Ectodermal cell (in vitro differentiated cells): Measurements from ENCODE around the gene CCDC102A. TPM values are rescaled to one million over a fixed set of nuclear protein-coding genes. Genes with fewer than 3 reads are reported as not detected.
A peak's percentile ranks its signal among the peaks of the same experiment; 100 is the strongest.

ENCODE experiments used
- H3K27ac ChIP-seq: 2 replicates; pipeline ENCODE4 v1.7.0; 2013; ENCODE audit warnings: mild to moderate bottlenecking, low read depth, low read length; ENCODE audit not compliant: insufficient read depth, poor library complexity, severe bottlenecking
- H3K27me3 ChIP-seq: 2 replicates; pipeline ENCODE4 v1.7.0; 2013; ENCODE audit warnings: mild to moderate bottlenecking, low read length; ENCODE audit not compliant: insufficient read depth, control insufficient read depth, poor library complexity, severe bottlenecking
- H3K36me3 ChIP-seq: one replicate; pipeline ENCODE4 v1.7.0; 2013; ENCODE audit warnings: low read length; ENCODE audit not compliant: control insufficient read depth, insufficient read depth
- H3K4me1 ChIP-seq: one replicate; pipeline ENCODE4 v1.7.0; 2013; ENCODE audit warnings: low read length; ENCODE audit not compliant: control insufficient read depth, insufficient read depth
- H3K4me3 ChIP-seq: 2 replicates; pipeline ENCODE4 v1.7.0; 2013; ENCODE audit warnings: low read depth, low read length, control low read depth; ENCODE audit not compliant: insufficient read depth
- H3K9me3 ChIP-seq: 2 replicates; pipeline ENCODE4 v1.7.0; 2013; ENCODE audit warnings: mild to moderate bottlenecking, low read length, moderate library complexity; ENCODE audit not compliant: control insufficient read depth
- WGBS, 2 experiments: methylation state at CpG; one replicate each; pipeline ENCODE4 v1.1.7; 2013; ENCODE audit warnings: missing lambda C conversion rate in 2 of 2; 5-methylcytosine and 5-hydroxymethylcytosine counted together
- polyA plus RNA-seq, 4 experiments: library from polyadenylated mRNA; stranded (reverse); fragments of 50-300 nt; gene quantifications; one replicate each; pipeline ENCODE4 v1.2.3, GENCODE V29; 2013

Gene CCDC102A
- polyA plus RNA-seq (2013, experiment 1 of 4), result 20.5 TPM
- 17.7 TPM for polyA plus RNA-seq (2013, experiment 2 of 4)
- 14.3 TPM for polyA plus RNA-seq (2013, experiment 3 of 4)
- polyA plus RNA-seq (2013, experiment 4 of 4), result 13.1 TPM

DNA sequence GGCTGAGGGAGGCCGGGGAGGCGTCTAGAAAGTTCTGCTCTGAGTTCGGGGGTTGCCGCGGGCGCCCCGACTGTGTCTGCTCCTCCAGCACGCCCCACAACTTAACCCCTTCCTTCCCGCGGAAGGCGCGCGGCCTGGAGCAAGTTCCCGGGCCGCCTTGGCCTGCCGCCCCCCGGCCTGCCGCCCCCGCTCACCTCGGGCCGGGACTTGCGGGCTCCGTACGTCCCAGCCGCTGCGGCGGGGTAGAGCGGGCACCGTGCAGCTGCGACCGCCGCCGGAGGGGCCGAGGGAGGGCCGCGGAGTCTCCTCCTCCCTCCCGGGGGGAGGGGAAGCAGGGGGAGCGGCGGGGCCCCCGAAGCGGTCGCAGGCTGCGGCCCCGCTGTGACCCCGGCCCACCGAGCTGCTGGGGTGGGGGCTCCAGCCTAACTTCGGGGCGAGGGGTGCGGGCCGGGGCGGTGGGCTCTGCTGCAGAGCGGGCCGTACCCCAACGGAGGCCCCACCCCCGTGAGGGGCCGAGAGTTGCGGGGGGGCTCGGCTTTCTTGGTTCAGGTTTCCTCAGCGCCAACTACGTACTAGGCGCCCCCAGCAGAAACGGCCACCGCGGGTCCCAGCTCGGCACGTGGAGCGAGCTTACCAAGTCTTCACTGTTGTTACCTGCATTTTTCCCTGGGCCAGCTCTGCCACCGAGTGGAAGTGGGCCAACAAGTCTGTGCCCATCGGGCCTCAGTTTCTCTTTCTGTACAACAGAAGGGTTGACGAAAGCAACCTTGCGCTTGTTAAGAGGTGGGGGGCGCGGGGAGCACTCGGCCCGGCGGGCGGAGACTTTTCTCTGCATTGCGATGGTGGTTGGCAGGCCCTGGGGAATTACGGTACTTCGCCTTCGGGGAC is at the start of gene CCDC102A:
Gene CCDC102A, minus strand, starts transcription at position 266 of the 888 bp plus-strand sequence. CDS start 7,394 bp downstream, outside the sequence.
- Histone ChIP-seq H3K4me1 (peaks cover 30% of the 10 kb centered on the region), H3K9me3 (no peaks in the 10 kb centered on the region), H3K36me3 (no peaks in the 10 kb centered on the region), H3K27ac (peak within 1 kb of the TSS; percentile 90), H3K4me3 (peak within 1 kb of the TSS; percentile 73), H3K27me3 (no peaks in the 10 kb centered on the region)
- 1% methylated on average over 81 of the region's 81 CpGs for WGBS, 2 experiments

DNA sequence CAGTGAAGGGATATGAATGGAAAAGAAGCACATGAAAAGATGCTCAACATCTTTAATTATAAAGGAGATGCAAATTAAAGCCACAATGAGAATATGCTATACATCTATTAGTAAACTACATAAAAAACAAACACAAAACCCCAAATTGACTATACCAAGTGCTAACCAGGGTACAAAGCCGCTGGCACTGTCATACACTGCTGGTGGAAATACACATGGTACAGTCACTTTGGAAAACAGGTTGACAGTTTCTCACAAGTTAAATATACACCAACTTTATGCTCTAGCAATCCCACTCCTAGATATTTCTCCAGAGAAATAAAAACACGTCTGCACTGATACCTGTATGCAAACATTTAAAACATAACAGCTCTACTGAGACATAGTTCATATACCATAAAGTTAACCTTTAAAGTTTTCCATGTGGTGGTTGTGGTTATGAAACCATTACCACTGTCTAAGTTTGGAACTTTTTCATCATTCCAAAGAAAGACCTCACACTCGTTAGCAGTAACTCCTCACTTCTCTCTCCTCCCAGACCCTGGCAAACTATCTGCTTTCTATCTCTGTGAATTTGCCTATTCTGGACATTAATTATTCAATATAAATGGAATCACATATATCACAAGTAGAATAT is 48.8 kb upstream of the CCDC102A start:
- Histone ChIP-seq H3K27ac (no peak overlapping the region), H3K27me3 (no peaks in the 10 kb centered on the region), H3K4me1 (no peaks in the 10 kb centered on the region), H3K4me3 (no peak overlapping the region), H3K36me3 (no peaks in the 10 kb centered on the region), H3K9me3 (no peaks in the 10 kb centered on the region)
- WGBS, 2 experiments, result 79 to 86% methylated on average over 3 of the region's 3 CpGs

DNA sequence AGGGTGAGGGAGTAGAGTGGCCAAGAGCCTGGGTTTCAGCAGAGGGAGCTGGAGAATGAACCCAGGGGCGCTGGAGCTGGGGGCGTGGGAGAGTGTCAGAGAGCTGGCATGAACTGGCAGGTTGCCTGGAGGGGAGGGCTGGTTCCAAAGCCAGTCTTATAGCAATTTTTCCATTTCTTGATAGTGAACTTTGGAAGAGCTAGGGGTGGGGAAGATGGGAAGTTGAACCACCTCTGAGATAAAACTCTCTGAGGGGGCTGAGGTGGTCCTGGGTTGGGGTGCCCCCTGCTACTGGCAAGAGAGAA is 42.9 kb upstream of the CCDC102A start:
- Histone ChIP-seq H3K4me1 (peaks cover 4% of the 10 kb centered on the region), H3K36me3 (no peaks in the 10 kb centered on the region), H3K27me3 (no peaks in the 10 kb centered on the region), H3K27ac (no peak overlapping the region), H3K4me3 (no peak overlapping the region), H3K9me3 (no peaks in the 10 kb centered on the region)
- WGBS, 2 experiments, result 89% methylated on average over 2 of the region's 2 CpGs

DNA sequence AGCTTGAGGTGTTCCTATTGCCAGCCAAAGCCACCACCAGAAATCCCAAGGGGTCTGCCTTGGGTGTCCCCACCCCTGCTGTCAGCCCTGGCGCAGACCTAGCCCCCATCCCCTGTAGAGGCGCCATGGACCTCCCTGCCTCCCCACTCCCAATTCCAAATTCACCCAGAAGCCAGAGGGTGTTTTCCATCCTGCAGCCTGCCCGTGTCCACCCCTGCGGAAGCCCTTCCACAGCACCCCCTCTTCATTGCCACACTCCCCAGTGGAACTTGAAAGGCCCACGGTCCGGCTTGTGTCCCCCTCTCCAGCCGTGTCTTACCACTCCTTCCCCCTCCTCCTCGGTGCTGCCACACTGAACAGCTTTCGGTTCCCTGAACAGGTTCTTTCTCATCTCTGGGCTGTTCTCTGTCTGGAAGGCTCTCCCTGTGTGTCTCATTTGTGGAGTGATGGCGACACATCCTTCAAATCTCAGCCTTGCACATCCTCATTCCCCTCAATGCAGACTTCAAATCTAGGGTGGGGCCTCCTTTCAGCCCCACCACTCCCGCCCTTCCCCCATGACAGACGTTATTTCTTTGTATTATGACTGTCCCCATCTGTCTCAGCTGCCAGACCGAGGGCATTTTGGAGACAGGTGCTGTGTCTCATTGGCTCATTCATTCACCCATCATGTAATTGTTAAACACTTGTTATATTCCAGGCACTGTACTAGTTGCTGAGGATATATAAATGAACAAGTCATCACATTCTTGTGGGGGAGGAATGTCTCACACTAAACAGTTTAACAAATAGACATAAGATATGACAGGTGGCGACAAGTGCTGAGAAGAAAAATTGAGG is 42.4 kb upstream of the CCDC102A start:
- no peak overlapping the region for H3K27ac ChIP-seq
- 87 to 89% methylated on average over 14 of the region's 14 CpGs for WGBS, 2 experiments

DNA sequence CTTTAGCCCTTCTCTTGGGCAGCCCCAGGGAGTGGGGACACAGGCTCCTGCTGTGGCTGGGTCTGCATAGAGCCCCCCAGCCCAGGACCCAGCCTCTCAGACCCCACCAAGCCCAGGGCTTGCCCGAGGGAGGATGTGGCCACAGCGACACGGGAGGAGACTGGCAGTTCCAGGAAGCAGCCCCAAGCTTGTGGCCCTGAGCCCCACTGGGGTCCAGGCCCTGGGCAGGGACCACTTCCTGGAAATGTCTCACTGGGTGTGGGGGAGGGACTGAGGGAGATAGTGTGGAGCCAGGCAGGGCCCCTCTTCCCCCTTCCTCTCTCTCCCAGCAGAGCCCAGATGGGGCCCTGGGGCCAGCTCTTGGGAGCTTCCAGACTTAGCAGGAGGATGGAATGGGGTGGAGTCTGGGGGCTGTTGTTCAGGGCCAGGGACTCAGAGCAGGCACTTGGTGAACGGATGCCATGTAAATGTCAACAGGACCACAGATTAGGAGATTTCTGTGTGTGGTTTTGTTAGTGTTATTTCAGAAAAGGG is 41.4 kb upstream of the CCDC102A start:
- WGBS, 2 experiments, result 78 to 81% methylated on average over 4 of the region's 4 CpGs
- Histone ChIP-seq H3K27me3 (no peaks in the 10 kb centered on the region), H3K27ac (no peak overlapping the region), H3K36me3 (no peaks in the 10 kb centered on the region), H3K4me1 (peaks cover 4% of the 10 kb centered on the region), H3K4me3 (no peak overlapping the region), H3K9me3 (no peaks in the 10 kb centered on the region)

More for the DNA sequence above, 42.4 kb upstream of the CCDC102A start:
- Histone ChIP-seq H3K27me3 (no peaks in the 10 kb centered on the region), H3K4me1 (peaks cover 4% of the 10 kb centered on the region), H3K36me3 (no peaks in the 10 kb centered on the region), H3K9me3 (no peaks in the 10 kb centered on the region), H3K4me3 (no peak overlapping the region)

DNA sequence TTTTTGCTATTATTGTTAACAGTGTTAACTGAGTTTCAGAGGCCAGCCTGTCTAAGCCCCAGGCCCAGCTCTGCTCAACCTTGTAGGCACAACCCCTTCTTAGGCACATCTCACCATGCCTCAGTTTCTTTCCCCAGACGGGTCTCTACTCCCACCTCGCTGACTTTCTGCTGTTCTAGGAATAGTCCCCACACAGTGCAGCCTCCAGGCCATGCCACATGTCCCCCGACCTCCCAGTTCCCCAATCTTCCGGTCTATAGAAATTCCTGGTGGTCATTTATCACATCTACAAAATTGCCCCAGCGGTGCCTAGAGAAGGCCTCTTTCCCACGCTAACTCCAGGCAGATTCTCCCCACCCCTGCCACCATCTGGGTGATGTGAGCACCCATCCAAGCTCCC is 40.8 kb upstream of the CCDC102A start:
- Histone ChIP-seq H3K4me3 (no peak overlapping the region), H3K9me3 (no peaks in the 10 kb centered on the region), H3K4me1 (peaks cover 4% of the 10 kb centered on the region), H3K27me3 (no peaks in the 10 kb centered on the region), H3K27ac (no peak overlapping the region), H3K36me3 (no peaks in the 10 kb centered on the region)
- 91 to 93% methylated on average over 6 of the region's 6 CpGs for WGBS, 2 experiments

DNA sequence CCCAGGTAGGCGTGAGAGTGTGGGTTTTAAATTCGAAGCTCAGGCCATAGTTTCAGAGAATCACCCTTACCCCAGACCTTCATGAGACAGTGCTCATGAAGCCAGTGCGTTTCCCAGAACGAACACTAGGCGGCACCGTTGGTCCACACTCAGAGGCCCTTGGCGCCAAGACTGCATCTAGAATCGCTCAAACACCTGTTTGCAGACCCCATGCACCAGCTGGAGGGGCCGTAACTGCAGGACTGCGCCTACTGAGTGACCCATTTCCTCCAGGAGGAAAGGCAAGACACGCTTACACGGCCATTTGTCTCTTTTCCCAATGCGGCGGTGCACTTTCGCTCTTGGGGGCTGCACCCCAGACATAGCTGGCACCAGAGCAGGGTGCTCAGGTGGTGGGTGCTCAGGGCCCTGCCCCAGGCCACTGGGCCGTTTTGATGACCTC is 40.1 kb upstream of the CCDC102A start:
- 34 to 37% methylated on average over 16 of the region's 16 CpGs for WGBS, 2 experiments
- Histone ChIP-seq H3K27ac (no peak overlapping the region), H3K4me3 (no peak overlapping the region), H3K36me3 (no peaks in the 10 kb centered on the region), H3K4me1 (peaks cover 4% of the 10 kb centered on the region), H3K9me3 (no peaks in the 10 kb centered on the region), H3K27me3 (no peaks in the 10 kb centered on the region)

DNA sequence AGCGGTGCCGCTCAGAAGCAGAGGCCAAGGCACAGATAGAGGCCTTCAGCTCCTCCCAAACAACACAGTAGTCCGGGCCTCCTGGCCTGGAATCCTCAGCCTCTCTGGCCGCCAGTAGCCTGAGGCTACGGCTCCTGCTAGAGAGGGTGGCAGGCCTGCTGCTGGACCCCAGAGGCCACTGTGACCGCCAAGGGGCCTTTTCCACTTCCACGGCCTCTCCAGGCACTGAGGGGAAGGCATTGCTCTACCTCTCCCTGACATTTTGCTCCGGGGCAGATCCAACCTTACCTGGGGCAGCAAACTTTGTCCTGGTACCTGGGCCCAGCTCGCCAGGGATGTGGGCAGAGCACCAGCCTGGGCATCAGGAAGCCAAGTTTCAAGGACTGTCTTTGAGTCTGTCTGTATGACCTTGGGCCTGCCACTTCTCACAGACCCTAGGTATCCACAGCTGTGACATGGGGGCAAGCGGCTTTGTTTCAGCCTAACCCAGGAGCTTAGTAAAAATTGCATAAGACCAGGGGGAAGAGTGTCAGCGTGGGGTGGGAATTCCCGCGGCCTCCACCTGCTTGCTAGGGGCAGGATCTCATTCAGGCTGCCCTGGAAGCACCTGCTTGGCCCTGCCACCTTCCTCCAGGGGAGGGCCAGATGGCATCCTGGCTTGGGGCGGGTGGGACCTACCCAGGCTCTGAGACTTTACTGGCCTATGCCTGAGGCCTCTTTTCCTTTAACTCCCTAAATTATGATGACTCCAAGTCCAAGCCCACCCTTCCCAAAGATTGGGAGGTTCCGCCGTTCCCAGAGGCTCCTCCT is 39.3 kb upstream of the CCDC102A start:
- H3K36me3 ChIP-seq, result no peaks in the 10 kb centered on the region
- peaks cover 4% of the 10 kb centered on the region for H3K4me1 ChIP-seq
- WGBS, 2 experiments, result 91 to 92% methylated on average over 16 of the region's 16 CpGs

More for the DNA sequence above, 39.3 kb upstream of the CCDC102A start:
- Histone ChIP-seq H3K27me3 (no peaks in the 10 kb centered on the region), H3K27ac (no peak overlapping the region), H3K4me3 (no peak overlapping the region), H3K9me3 (no peaks in the 10 kb centered on the region)
